IPS-18c (cell line): Measurements from ENCODE around the gene HIVEP2.

Experiments used
- H3K4me3 ChIP-seq: 2 replicates; pipeline ENCODE4 v1.7.0; 2013; ENCODE audit warnings: low read depth, mild to moderate bottlenecking, low read length, moderate library complexity; ENCODE audit not compliant: insufficient read depth
- H3K9me3 ChIP-seq: one replicate; pipeline ENCODE4 v1.6.1; 2013; ENCODE audit warnings: mild to moderate bottlenecking, low read length, moderate library complexity; ENCODE audit not compliant: control insufficient read depth, insufficient read depth

Gene HIVEP2

DNA sequence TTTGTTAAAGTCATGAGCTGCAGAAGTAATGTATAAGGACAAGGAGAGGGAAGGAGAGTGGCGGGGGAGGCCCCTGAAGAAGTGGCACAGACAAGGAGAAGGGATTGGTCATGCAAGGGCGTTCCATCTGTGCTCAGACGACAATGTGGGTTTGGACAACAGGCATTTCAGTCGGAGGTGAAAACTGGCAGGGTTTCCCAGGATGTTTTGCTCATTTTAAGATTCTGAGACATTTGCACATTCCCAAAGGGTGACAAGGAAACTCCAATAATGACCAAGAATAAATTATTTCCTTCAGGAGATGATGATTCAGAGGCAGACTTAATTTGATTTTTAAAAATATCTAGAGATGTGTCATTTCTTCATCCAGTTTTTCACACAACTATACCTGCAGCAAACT, 181.8 kb downstream of the HIVEP2 start:
- H3K9me3 ChIP-seq, result no peaks in the 10 kb centered on the region
- no peak overlapping the region for H3K4me3 ChIP-seq

DNA sequence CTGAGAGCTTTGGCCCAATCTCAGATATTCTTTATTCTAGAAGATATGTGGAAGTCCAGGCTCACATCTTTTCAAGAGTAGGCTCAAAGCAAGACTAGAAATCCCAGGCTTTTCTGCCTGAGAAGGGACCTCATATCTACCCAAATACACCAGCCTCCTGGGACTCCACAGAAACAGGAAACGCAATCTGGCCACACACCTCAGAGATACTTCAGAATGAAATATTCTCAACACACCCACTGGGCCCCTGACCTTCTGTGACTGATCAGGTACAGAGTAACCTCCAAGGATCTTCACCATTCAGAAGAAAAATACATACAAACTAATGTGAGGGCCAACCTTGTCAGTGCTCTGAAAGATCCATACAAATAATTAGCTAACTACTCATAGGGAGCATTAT, 183.2 kb downstream of the HIVEP2 start:
- Histone ChIP-seq H3K4me3 (no peak overlapping the region), H3K9me3 (no peaks in the 10 kb centered on the region)

DNA sequence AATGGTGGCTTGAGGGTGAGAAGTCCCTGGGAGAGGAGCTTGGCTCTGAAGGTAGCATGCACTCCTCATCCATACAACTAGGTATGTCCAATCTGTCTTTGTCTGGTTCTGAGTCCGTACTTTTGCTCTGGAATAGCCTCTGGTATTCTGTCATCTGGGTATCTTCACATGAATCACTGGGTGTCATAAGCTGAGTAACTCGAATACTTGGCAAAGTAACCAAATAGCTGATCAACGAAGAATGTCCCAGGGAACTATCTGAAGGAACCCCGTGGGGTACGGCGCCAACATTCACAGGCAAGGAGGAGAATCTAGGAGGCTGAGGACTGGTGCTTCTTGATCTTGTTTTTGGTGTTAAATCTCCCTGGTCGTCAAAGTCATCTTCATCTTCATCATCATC, 184.8 kb downstream of the HIVEP2 start:
- H3K4me3 ChIP-seq, result no peak overlapping the region
- no peaks in the 10 kb centered on the region for H3K9me3 ChIP-seq

GRCh38 chr6:142758629-142759025, 186.3 kb downstream of the HIVEP2 start:
- no peak overlapping the region for H3K4me3 ChIP-seq
- H3K9me3 ChIP-seq, result no peaks in the 10 kb centered on the region

- no peak overlapping the region for H3K4me3 ChIP-seq
- no peaks in the 10 kb centered on the region for H3K9me3 ChIP-seq
These were observed 186.9 kb downstream of the HIVEP2 start for GRCh38 chr6:142757852-142758628.

- Histone ChIP-seq H3K9me3 (no peaks in the 10 kb centered on the region), H3K4me3 (no peak overlapping the region)
These were observed 188.8 kb downstream of the HIVEP2 start for GRCh38 chr6:142756215-142756630.

DNA sequence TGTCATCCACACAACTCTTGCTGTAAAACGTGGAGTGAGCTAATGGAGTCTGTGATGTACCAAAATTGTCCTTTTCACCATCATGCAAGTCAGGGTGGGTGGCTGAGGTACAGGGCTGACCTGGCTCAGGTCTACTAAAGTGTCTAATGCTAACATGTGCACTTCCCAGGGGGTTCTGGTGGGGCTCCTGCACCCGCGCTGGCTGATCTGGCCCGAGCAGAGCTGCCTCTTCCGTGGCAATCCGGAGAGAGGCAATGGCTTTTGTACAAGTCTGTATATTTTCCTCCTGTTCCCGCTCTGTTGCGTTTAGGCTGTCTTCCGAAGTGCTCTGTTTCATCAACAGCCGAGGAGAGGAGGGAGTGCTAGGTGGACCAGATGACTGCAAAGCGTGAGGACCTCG, 191.8 kb downstream of the HIVEP2 start:
- Histone ChIP-seq H3K4me3 (no peak overlapping the region), H3K9me3 (no peaks in the 10 kb centered on the region)

DNA sequence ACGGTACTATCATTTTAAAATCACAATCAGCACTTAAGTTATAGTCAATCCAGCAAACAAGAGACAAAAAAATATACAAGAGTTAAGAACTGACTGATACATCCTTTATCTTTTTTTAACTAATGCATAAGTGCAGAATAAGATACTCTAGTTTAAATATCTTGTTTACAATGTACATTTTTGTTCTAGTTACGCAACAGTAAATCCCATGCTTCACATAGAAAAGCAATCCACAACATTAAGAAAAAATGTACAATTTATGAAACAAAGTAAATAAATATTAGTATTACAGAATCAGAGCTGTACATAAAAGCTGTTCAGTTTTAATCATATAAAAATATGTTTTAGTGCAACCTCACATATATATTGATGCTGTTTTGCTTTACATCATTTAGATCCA, 192.6 kb downstream of the HIVEP2 start:
- Histone ChIP-seq H3K9me3 (no peaks in the 10 kb centered on the region), H3K4me3 (no peak overlapping the region)

- Histone ChIP-seq H3K9me3 (no peaks in the 10 kb centered on the region), H3K4me3 (no peak overlapping the region)
These were observed 193.5 kb downstream of the HIVEP2 start for GRCh38 chr6:142751452-142751851.

- no peaks in the 10 kb centered on the region for H3K9me3 ChIP-seq
- no peak overlapping the region for H3K4me3 ChIP-seq
These were observed 194.0 kb downstream of the HIVEP2 start for GRCh38 chr6:142750998-142751397.

GRCh38 chr6:142749556-142749955, 195.4 kb downstream of the HIVEP2 start:
- no peak overlapping the region for H3K4me3 ChIP-seq
- H3K9me3 ChIP-seq, result no peaks in the 10 kb centered on the region

GRCh38 chr6:142746524-142746923, 198.5 kb downstream of the HIVEP2 start:
- H3K4me3 ChIP-seq, result no peak overlapping the region
- no peaks in the 10 kb centered on the region for H3K9me3 ChIP-seq

DNA sequence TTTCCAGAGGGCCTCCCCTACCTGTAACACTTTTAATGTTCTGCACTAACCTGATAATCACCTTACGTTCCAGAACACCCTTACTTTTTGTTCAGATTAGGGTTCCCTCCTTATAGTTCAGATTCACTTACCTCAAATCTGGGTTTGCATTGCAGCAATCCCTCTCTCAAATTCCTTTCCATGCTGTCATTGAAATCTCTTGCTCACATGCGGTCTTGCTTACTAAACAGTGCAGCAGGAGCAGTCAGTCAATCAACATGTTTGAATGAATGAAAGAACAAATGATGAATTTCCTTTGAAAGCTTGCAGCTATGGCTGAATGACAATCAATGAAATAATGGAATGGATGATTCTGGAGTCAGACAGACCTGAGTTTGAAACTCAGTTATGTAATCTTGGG, 200.1 kb downstream of the HIVEP2 start:
- no peaks in the 10 kb centered on the region for H3K9me3 ChIP-seq
- H3K4me3 ChIP-seq, result no peak overlapping the region

- Histone ChIP-seq H3K4me3 (no peak overlapping the region), H3K9me3 (no peaks in the 10 kb centered on the region)
These were observed 204.5 kb downstream of the HIVEP2 start for GRCh38 chr6:142740449-142740848.

GRCh38 chr6:142738731-142739130, 206.2 kb downstream of the HIVEP2 start:
- Histone ChIP-seq H3K4me3 (no peak overlapping the region), H3K9me3 (no peaks in the 10 kb centered on the region)

DNA sequence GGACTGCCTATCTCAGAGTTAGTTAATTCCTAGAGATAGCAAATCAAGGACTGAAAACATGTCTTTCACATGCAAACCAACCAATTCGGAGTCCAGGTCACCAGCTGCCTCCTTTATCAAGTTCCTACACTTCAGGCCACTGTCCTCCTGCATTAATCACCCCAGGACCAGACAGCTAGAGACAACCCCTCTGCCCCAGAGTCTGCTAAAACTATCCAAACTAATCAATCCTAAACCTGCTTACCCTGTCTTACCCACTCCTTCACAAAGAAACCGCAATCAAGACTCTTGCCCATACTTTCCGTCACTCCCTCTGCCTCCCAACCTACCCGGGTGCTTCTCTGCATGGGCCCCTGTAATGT, 207.0 kb downstream of the HIVEP2 start:
- no peak overlapping the region for H3K4me3 ChIP-seq
- no peaks in the 10 kb centered on the region for H3K9me3 ChIP-seq

DNA sequence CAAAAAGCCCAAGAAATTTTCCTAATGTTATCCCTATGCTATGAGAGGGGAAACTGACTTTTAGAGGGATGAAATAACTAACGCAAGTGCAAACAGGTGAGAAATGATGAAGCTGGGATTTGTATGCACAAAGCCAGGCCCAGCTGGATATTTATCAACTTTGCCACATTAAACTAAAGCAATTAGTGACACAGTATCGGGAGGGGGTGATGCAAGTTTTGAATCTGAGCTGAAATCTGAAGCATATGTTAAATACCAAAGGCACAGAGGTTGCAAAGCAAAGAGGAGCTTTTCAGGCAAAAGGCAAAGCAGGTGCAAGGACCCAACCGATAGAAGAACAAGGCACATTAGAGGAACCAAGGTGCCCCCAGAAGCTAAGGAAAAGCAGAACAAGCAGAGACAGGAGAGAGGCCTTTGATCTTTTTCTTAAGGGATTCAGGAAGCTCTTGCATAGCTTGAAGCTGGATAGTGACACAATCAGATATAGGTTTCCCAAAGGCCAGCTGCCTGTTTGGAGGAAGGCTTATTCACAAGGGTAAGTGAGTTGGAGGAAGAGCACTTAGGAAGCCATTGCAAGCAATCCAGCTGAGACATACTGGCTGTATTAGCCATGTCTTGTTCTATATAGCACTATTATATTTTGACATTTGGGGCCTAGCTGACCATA, 207.5 kb downstream of the HIVEP2 start:
- Histone ChIP-seq H3K4me3 (no peak overlapping the region), H3K9me3 (no peaks in the 10 kb centered on the region)

DNA sequence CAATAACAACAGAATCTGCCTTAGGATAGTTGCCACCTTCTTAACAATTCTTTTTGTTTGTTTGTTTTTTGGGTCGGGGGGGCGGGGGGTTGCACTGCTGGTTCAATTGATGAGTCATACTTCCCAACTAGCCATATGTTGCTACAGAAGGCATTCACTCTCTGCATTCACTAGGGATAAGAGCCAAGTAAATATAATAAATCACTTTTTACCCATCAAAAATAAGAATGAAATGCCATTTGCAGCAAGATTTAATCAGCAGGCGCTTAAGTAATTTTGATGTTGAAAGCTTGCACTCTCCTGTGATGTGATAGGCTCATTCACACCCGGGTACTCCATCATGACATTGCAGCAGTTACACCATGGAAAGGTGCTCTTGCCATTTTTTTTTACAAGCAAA, 209.8 kb downstream of the HIVEP2 start:
- H3K4me3 ChIP-seq, result no peak overlapping the region
- H3K9me3 ChIP-seq, result no peaks in the 10 kb centered on the region

GRCh38 chr6:142732790-142733189, 212.2 kb downstream of the HIVEP2 start:
- Histone ChIP-seq H3K9me3 (no peaks in the 10 kb centered on the region), H3K4me3 (no peak overlapping the region)
